ENCODE results near the gene SLC25A17.

The SLC25A17 gene

DNA sequence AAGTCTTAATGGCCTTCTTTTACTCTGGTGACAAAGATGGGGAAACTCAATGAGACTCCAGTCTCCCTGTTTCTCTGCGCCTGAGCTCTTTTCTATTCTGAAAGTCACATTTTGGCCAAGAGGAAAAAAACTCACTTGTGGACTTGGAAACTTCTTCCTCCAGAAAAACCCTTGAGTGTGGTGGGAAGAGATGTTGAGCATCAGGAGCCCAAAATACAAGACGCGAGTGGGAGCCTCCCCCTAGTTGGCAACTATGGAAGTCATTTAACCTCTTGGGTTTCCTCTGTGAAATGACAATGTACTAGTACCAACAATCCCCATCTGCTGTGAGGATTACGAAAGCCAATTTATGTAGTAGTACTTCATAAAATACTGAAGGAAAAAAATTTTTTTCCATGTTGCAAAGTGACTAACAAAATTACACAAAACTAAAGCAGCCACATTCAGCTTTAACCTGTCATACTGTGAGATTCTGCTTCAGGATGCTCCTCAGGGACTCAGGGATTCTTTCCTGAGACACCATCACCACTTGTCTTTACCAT, 524 bp upstream of the SLC25A17 start:
- no peak for DNase-seq (ENCODE audit: low spot score)
- Histone ChIP-seq H3K27me3 (ENCODE audit: insufficient read depth, poor library complexity, severe bottlenecking) (no peaks in the 10 kb centered on the region), H3K27ac (ENCODE audit: poor library complexity, severe bottlenecking) (peak overlapping the region; percentile 53), H3K9me3 (ENCODE audit: severe bottlenecking) (no peaks in the 10 kb centered on the region), H3K4me1 (ENCODE audit: insufficient read depth, poor library complexity, severe bottlenecking) (peaks cover 7% of the 10 kb centered on the region), H3K36me3 (ENCODE audit: low read depth) (peaks cover 19% of the 10 kb centered on the region), H3K4me3 (ENCODE audit: severe bottlenecking) (peak overlapping the region; percentile 73)
- TF ChIP-seq CTCF (IDR thresholded peaks at IDR 0.05; ENCODE audit: poor library complexity, severe bottlenecking) = no peak
- ATAC-seq (ENCODE audit: low read depth) = peak; percentile 6

GRCh38 chr22:40818192-40818746, 877 bp downstream of the SLC25A17 start:
- H3K4me3 ChIP-seq (ENCODE audit: severe bottlenecking) = peak overlapping the region; percentile 73
- no peak for TF ChIP-seq CTCF (IDR thresholded peaks at IDR 0.05; ENCODE audit: poor library complexity, severe bottlenecking)
- no peaks in the 10 kb centered on the region for H3K9me3 ChIP-seq (ENCODE audit: severe bottlenecking)
- DNase-seq (ENCODE audit: low spot score) (no peak), ATAC-seq (ENCODE audit: low read depth) (no peak)
- peaks cover 13% of the 10 kb centered on the region; the same call in 1 of the 2 replicates for H3K36me3 ChIP-seq (ENCODE audit: low read depth)
- peak overlapping the region; percentile 53 for H3K27ac ChIP-seq (ENCODE audit: poor library complexity, severe bottlenecking)
- no peaks in the 10 kb centered on the region for H3K27me3 ChIP-seq (ENCODE audit: insufficient read depth, poor library complexity, severe bottlenecking)
- H3K4me1 ChIP-seq (ENCODE audit: insufficient read depth, poor library complexity, severe bottlenecking) = peaks cover 7% of the 10 kb centered on the region

DNA sequence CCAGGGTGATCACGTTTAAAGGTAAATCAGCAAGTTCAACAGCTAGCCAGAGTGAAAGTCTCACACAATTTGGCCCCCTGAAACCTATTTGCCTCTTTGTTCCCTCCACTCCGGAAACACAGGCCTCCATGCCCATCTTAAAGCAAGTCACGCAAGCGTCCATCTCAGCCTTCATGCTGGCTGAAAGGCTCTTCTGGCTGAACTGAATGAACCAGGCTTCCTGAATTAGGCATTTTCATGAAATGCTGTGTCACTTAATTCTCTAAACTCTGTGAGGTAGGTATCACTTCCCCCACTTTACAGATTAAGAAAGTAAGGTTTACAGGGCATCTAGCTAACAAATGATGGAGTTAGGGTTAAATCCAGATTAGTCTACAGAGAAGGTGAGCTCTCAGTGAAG, 1.4 kb downstream of the SLC25A17 start:
- H3K27ac ChIP-seq (ENCODE audit: poor library complexity, severe bottlenecking) = peak overlapping the region; percentile 53
- no peaks in the 10 kb centered on the region for H3K27me3 ChIP-seq (ENCODE audit: insufficient read depth, poor library complexity, severe bottlenecking)
- no peaks in the 10 kb centered on the region for H3K9me3 ChIP-seq (ENCODE audit: severe bottlenecking)
- peak overlapping the region; percentile 73 for H3K4me3 ChIP-seq (ENCODE audit: severe bottlenecking)
- ATAC-seq (ENCODE audit: low read depth) (no peak), DNase-seq (ENCODE audit: low spot score) (no peak)
- no peak for TF ChIP-seq CTCF (IDR thresholded peaks at IDR 0.05; ENCODE audit: poor library complexity, severe bottlenecking)
- peaks cover 7% of the 10 kb centered on the region for H3K4me1 ChIP-seq (ENCODE audit: insufficient read depth, poor library complexity, severe bottlenecking)
- peaks cover 17% of the 10 kb centered on the region for H3K36me3 ChIP-seq (ENCODE audit: low read depth)

DNA sequence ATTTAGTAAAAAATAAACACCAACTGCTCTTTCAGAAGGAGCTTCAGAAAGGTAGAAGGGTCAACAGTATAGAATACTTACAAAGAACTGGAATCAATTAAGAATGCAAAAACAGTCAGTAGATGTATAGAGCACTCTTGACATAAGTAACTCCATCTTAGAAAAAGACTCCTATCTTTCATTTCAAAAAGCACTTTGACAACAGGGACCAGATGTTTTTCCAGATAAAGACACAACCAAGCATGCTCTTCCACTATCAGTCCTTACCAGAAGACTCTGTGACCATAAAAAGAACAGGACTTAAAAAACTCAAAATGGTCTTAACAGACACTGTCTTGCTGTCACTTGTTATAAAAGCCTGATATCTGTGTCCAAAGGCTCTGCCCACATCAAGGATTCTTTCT, 5.2 kb downstream of the SLC25A17 start:
- no peak overlapping the region for H3K27ac ChIP-seq (ENCODE audit: poor library complexity, severe bottlenecking)
- peaks cover 25% of the 10 kb centered on the region for H3K36me3 ChIP-seq (ENCODE audit: low read depth)
- TF ChIP-seq CTCF (IDR thresholded peaks at IDR 0.05; ENCODE audit: poor library complexity, severe bottlenecking) = no peak
- no peak for ATAC-seq (ENCODE audit: low read depth)
- peaks cover 10% of the 10 kb centered on the region for H3K4me1 ChIP-seq (ENCODE audit: insufficient read depth, poor library complexity, severe bottlenecking)
- no peaks in the 10 kb centered on the region for H3K9me3 ChIP-seq (ENCODE audit: severe bottlenecking)
- DNase-seq (ENCODE audit: low spot score) = no peak
- H3K4me3 ChIP-seq (ENCODE audit: severe bottlenecking) = no peak overlapping the region
- no peaks in the 10 kb centered on the region for H3K27me3 ChIP-seq (ENCODE audit: insufficient read depth, poor library complexity, severe bottlenecking)

All from RWPE2 (cell line).